ENCODE measurements around the gene ATXN2. TPM values are rescaled to one million over a fixed set of nuclear protein-coding genes. Genes with fewer than 3 reads are reported as not detected.

ATXN2 gene
- total and polyA plus RNA-seq, 2 of the 4 experiments (the other 2 are of a cell fraction) = 12.4 to 66.5 TPM

DNA sequence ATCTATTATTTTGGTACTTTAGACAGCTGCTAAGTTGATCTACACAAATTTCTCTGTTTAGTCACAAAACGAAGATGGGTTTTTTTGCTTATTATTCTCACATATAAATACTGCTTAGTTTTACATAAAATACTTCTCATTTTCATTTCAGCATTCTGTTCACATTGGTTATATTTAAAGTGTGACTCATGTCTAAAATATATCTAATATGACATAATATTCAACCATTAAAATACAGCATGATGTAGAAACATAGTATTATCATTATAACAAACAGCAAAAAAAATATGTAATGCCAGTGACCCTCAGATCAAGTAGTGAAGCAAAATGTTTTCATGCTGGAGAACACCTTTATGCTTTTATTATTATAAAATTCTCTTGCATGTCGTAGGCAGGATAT lies 129.7 kb downstream of the ATXN2 start:
- ChIA-PET POLR2A (ENCODE audit: unreplicated experiment) (no interaction called here), CTCF (no interaction called here)
- no peak overlapping the region for H4K91ac ChIP-seq (ENCODE audit: insufficient read depth, low read depth, low read length)
- no peak overlapping the region for H2BK120ac ChIP-seq (ENCODE audit: low read depth, low read length)
- no peak overlapping the region for H3K23ac ChIP-seq (ENCODE audit: low read depth, low read length)
- H3K4ac ChIP-seq (ENCODE audit: low read depth, low read length) = no peak overlapping the region
- no peak overlapping the region for H3K4me3 ChIP-seq (ENCODE audit: insufficient read depth, low read depth, low read length)
- WGBS, 2 experiments (ENCODE audit: extremely low coverage in 2 of 2, insufficient read length in 1 of 2) = no CpG with 5 or more reads among the region's 2 CpGs
- no peak overlapping the region for H3K14ac ChIP-seq (replicated peaks; ENCODE audit: low read depth, low read length)
- H2AFZ ChIP-seq (replicated peaks; ENCODE audit: low read length, poor library complexity) = no peak overlapping the region
- H3K79me1 ChIP-seq (ENCODE audit: low read depth in 1 of 2, low read length in 2 of 2) = peaks cover 18 to 59% of the 10 kb centered on the region in 2 experiments
- H4K5ac ChIP-seq (ENCODE audit: low read depth, low read length) = no peak overlapping the region
- no TSS peak for BruUV-seq (replicated peaks)
- H2AK5ac ChIP-seq (ENCODE audit: low read depth, low read length) = no peak overlapping the region
- DNase-seq (peak; percentile 76), ATAC-seq (ENCODE audit: low read depth) (peak; percentile 36)
- no peak overlapping the region for H3K56ac ChIP-seq (ENCODE audit: extremely low read depth, insufficient read depth, low read length)
- H3K9ac ChIP-seq (ENCODE audit: low read depth, low read length) = no peak overlapping the region
- no peak overlapping the region for H2BK15ac ChIP-seq (ENCODE audit: low read depth, low read length)
- peak overlapping the region; percentile 74 for H2BK5ac ChIP-seq (ENCODE audit: low read depth, low read length, poor library complexity, severe bottlenecking)
- H3K18ac ChIP-seq (ENCODE audit: low read depth, low read length) = no peak overlapping the region
- peaks cover 21% of the 10 kb centered on the region for H3K36me3 ChIP-seq (ENCODE audit: control insufficient read depth, insufficient read depth, low read length)
- H3K27me3 ChIP-seq (ENCODE audit: control insufficient read depth, insufficient read depth, low read length) = no peaks in the 10 kb centered on the region
- in situ Hi-C loops (cut with MboI; ENCODE audit: low sequenced_read_pairs) = no loop called here
- peaks cover 15% of the 10 kb centered on the region for H3K4me1 ChIP-seq (ENCODE audit: control insufficient read depth, insufficient read depth, low read length)
- 0 out of 4 replicates have a peak overlapping the region, but pooled peaks of 1 of the 2 experiments have one; percentile 3 for H4K8ac ChIP-seq (ENCODE audit: low read depth in 2 of 2, low read length in 2 of 2)
- H3K4me2 ChIP-seq (ENCODE audit: low read depth, low read length) = no peak overlapping the region
- H2AK9ac ChIP-seq (replicated peaks; ENCODE audit: low read depth, low read length, poor library complexity) = no peak overlapping the region
- no peak overlapping the region; the same call in 1 of the 2 replicates for H3K27ac ChIP-seq (ENCODE audit: insufficient read depth, low read length)
- peaks cover 27% of the 10 kb centered on the region; the same call in 1 of the 2 replicates for H4K20me1 ChIP-seq (ENCODE audit: insufficient read depth, low read length)
- H3K9me1 ChIP-seq (ENCODE audit: insufficient read depth, low read length) = peaks cover 15% of the 10 kb centered on the region; the same call in 1 of the 2 replicates
- TF ChIP-seq RCOR1 (IDR thresholded peaks at IDR 0.05; ENCODE audit: insufficient replicate concordance, low read length) = no peak
- TF ChIP-seq MXI1 (IDR thresholded peaks at IDR 0.05; ENCODE audit: borderline replicate concordance, low read depth, low read length) = no peak
- no peak for TF ChIP-seq USF2 (IDR thresholded peaks at IDR 0.05; ENCODE audit: low read depth, low read length)
- TF ChIP-seq BHLHE40 (IDR thresholded peaks at IDR 0.05; ENCODE audit: low read depth, low read length) = no peak
- TF ChIP-seq SMC3 (IDR thresholded peaks at IDR 0.05; ENCODE audit: low read depth, low read length) = no peak
- no peak for TF ChIP-seq RAD21 (IDR thresholded peaks at IDR 0.05; ENCODE audit: low read length)
- TF ChIP-seq CEBPB (IDR thresholded peaks at IDR 0.05; ENCODE audit: low read depth, low read length) = no peak
- no peak for TF ChIP-seq CHD1 (IDR thresholded peaks at IDR 0.05; ENCODE audit: low read depth, low read length)
- TF ChIP-seq NFE2L2 (IDR thresholded peaks at IDR 0.05; ENCODE audit: low read depth, low read length) = no peak
- no peak for TF ChIP-seq CTCF (conservative IDR thresholded peaks at IDR 0.05; ENCODE audit: low read depth, low read length)
- TF ChIP-seq FOS (IDR thresholded peaks at IDR 0.05; ENCODE audit: low read depth, low read length) = no peak; the same call in 1 of the 2 replicates
- TF ChIP-seq RFX5 (IDR thresholded peaks at IDR 0.05; ENCODE audit: low read depth, low read length) = no peak
- TF ChIP-seq MAZ (IDR thresholded peaks at IDR 0.05; ENCODE audit: borderline replicate concordance, low read depth, low read length) = no peak
- TF ChIP-seq, protein P1, sequence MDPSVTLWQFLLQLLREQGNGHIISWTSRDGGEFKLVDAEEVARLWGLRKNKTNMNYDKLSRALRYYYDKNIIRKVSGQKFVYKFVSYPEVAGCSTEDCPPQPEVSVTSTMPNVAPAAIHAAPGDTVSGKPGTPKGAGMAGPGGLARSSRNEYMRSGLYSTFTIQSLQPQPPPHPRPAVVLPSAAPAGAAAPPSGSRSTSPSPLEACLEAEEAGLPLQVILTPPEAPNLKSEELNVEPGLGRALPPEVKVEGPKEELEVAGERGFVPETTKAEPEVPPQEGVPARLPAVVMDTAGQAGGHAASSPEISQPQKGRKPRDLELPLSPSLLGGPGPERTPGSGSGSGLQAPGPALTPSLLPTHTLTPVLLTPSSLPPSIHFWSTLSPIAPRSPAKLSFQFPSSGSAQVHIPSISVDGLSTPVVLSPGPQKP (IDR thresholded peaks at IDR 0.05; ENCODE audit: borderline replicate concordance, low read depth, low read length) = no peak
- no peaks in the 10 kb centered on the region for H3K9me3 ChIP-seq (ENCODE audit: control insufficient read depth, insufficient read depth, low read length)
- intact Hi-C loops (cut with micrococcal nuclease) = loop anchor here (5.0 kb wide), 1 partner anchor 128 kb away; the partner anchor contains the start of gene ATXN2
- dilution Hi-C loops (cut with HindIII; ENCODE audit: low sequenced_read_pairs, unreplicated experiment) = no loop called here
- H2BK20ac ChIP-seq (ENCODE audit: low read depth, low read length) = no peak overlapping the region
